ENCODE data around the gene KLRC3.
"Not testable (repeated sequence)": the region's sequence is repeated elsewhere in the genome, so short reads cannot be mapped to it uniquely, and the experiment has no call there.

DNA sequence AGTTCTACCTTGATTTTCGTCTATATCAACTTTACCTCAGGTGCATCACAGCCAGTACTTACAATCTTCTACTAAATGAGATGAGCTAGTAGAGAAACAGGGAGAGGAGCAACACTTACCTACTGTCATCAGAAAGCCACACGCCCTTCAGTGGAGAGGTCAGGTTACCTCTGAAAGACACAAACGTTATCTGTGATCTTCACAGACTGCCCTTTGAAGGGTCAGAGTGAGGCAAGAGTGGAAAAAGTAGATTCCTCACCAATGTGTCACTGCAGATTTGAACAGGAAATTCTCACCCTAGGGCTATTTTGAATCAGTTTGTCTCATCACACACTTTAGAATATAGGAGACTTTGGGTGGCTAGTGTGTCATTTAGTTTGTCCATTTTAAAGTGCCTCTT lies 1.8 kb upstream of the KLRC3 start:
- TF ChIP-seq, protein P1, sequence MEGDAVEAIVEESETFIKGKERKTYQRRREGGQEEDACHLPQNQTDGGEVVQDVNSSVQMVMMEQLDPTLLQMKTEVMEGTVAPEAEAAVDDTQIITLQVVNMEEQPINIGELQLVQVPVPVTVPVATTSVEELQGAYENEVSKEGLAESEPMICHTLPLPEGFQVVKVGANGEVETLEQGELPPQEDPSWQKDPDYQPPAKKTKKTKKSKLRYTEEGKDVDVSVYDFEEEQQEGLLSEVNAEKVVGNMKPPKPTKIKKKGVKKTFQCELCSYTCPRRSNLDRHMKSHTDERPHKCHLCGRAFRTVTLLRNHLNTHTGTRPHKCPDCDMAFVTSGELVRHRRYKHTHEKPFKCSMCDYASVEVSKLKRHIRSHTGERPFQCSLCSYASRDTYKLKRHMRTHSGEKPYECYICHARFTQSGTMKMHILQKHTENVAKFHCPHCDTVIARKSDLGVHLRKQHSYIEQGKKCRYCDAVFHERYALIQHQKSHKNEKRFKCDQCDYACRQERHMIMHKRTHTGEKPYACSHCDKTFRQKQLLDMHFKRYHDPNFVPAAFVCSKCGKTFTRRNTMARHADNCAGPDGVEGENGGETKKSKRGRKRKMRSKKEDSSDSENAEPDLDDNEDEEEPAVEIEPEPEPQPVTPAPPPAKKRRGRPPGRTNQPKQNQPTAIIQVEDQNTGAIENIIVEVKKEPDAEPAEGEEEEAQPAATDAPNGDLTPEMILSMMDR (IDR thresholded peaks at IDR 0.05): not testable (repeated sequence)
- not testable (repeated sequence) for TF ChIP-seq POLR2A (IDR thresholded peaks at IDR 0.05)

All from heart left ventricle (tissue), 13 donors.